Eye (tissue), 1 donor: Measurements from ENCODE around the gene CASKIN1.
"Not testable (repeated sequence)": the region's sequence is repeated elsewhere in the genome, so short reads cannot be mapped to it uniquely, and the experiment has no call there.

Experiments
- DNase-seq: peaks from one replicate; pipeline ENCODE4 v3.0.0-alpha.2; 2015

Gene CASKIN1

GRCh38 chr16:2155091-2155950, 41.1 kb downstream of the CASKIN1 start, which contains the start of gene TRAF7:
TRAF7 (plus strand) TSS chr16:2155782; CDS start chr16:2163921, 8,139 bp downstream.
- peak; percentile 100 for DNase-seq

GRCh38 chr16:2154533-2155090, 41.8 kb downstream of the CASKIN1 start:
- DNase-seq, result no peak

GRCh38 chr16:2152695-2153506, 43.5 kb downstream of the CASKIN1 start:
- DNase-seq, result no peak

GRCh38 chr16:2151188-2152091, 45.0 kb downstream of the CASKIN1 start:
- no peak for DNase-seq

- peak; percentile 79 for DNase-seq
Measured at GRCh38 chr16:2150418-2151187, 45.8 kb downstream of the CASKIN1 start.

GRCh38 chr16:2149630-2150417, 46.6 kb downstream of the CASKIN1 start:
- DNase-seq, result peak; percentile 25

GRCh38 chr16:2148714-2149629, 47.4 kb downstream of the CASKIN1 start:
- peak; percentile 44 for DNase-seq

- DNase-seq, result peak; percentile 77
Measured at GRCh38 chr16:2147981-2148671, 48.3 kb downstream of the CASKIN1 start, which contains the start of gene RAB26. RAB26 (plus strand) TSS chr16:2148625; CDS start chr16:2148784, 159 bp downstream.

GRCh38 chr16:2147378-2147777, 49.0 kb downstream of the CASKIN1 start:
- no peak for DNase-seq

- DNase-seq, result no peak
Measured at GRCh38 chr16:2145843-2146242, 50.6 kb downstream of the CASKIN1 start.

GRCh38 chr16:2143878-2144485, 52.4 kb downstream of the CASKIN1 start:
- no peak for DNase-seq

- DNase-seq, result no peak
Measured at GRCh38 chr16:2142942-2143877, 53.2 kb downstream of the CASKIN1 start.

GRCh38 chr16:2135770-2136490, 60.5 kb downstream of the CASKIN1 start, which contains the start of gene PKD1:
PKD1 (minus strand) TSS chr16:2135898; CDS start chr16:2135689, 209 bp downstream.
- peak; percentile 95 for DNase-seq

GRCh38 chr16:2135071-2135470, 61.3 kb downstream of the CASKIN1 start:
- not testable (repeated sequence) for DNase-seq

- not testable (repeated sequence) for DNase-seq
Measured at GRCh38 chr16:2133797-2134196, 62.6 kb downstream of the CASKIN1 start.

GRCh38 chr16:2129890-2130447, 66.4 kb downstream of the CASKIN1 start:
- not testable (repeated sequence) for DNase-seq
